ENCODE data around the gene CFAP74. TPM values are rescaled to one million over a fixed set of nuclear protein-coding genes. Genes with fewer than 3 reads are reported as not detected.

Gene CFAP74
- total and polyA plus RNA-seq, 2 of the 4 experiments (the other 2 are of a cell fraction): not detected

- no peak overlapping the region for H3K18ac ChIP-seq (ENCODE audit: low read depth, low read length)
- no peak overlapping the region for H4K5ac ChIP-seq (ENCODE audit: low read depth, low read length)
- H2AK5ac ChIP-seq (ENCODE audit: low read depth, low read length): no peak overlapping the region
- WGBS, 2 experiments (ENCODE audit: extremely low coverage in 2 of 2, insufficient read length in 1 of 2): 69% methylated on average over 17 of the region's 22 CpGs; no CpG with 5 or more reads in 1 of the 2 experiments
- no peak overlapping the region for H3K4me3 ChIP-seq (ENCODE audit: insufficient read depth, low read depth, low read length)
- no peak overlapping the region for H3K27ac ChIP-seq (ENCODE audit: insufficient read depth, low read length)
- H3K4me1 ChIP-seq (ENCODE audit: control insufficient read depth, insufficient read depth, low read length): no peaks in the 10 kb centered on the region
- H2BK120ac ChIP-seq (ENCODE audit: low read depth, low read length): no peak overlapping the region
- ATAC-seq (ENCODE audit: low read depth) (no peak), DNase-seq (no peak)
- in situ Hi-C loops (cut with MboI; ENCODE audit: low sequenced_read_pairs) (loop anchor here (25.0 kb wide), 1 partner anchor 387 kb away; no protein-coding TSS in a partner anchor), dilution Hi-C loops (cut with HindIII; ENCODE audit: low sequenced_read_pairs, unreplicated experiment) (no loop called here), intact Hi-C loops (cut with micrococcal nuclease) (no loop called here)
- no peak overlapping the region for H2AFZ ChIP-seq (replicated peaks; ENCODE audit: low read length, poor library complexity)
- TF ChIP-seq RFX5 (IDR thresholded peaks at IDR 0.05; ENCODE audit: low read depth, low read length) (no peak), SMC3 (IDR thresholded peaks at IDR 0.05; ENCODE audit: low read depth, low read length) (no peak), FOS (IDR thresholded peaks at IDR 0.05; ENCODE audit: low read depth, low read length) (no peak), CEBPB (IDR thresholded peaks at IDR 0.05; ENCODE audit: low read depth, low read length) (no peak), MAZ (IDR thresholded peaks at IDR 0.05; ENCODE audit: borderline replicate concordance, low read depth, low read length) (no peak), MAFK (IDR thresholded peaks at IDR 0.05; ENCODE audit: low read depth, low read length) (no peak), POLR2A (IDR thresholded peaks at IDR 0.05; ENCODE audit: low read depth, low read length) (no peak), NFE2L2 (IDR thresholded peaks at IDR 0.05; ENCODE audit: low read depth, low read length) (no peak), CHD1 (IDR thresholded peaks at IDR 0.05; ENCODE audit: low read depth, low read length) (no peak), CTCF (conservative IDR thresholded peaks at IDR 0.05; ENCODE audit: low read depth, low read length) (no peak), RCOR1 (IDR thresholded peaks at IDR 0.05; ENCODE audit: insufficient replicate concordance, low read length) (no peak), BHLHE40 (IDR thresholded peaks at IDR 0.05; ENCODE audit: low read depth, low read length) (no peak), USF2 (IDR thresholded peaks at IDR 0.05; ENCODE audit: low read depth, low read length) (no peak), RAD21 (IDR thresholded peaks at IDR 0.05; ENCODE audit: low read length) (no peak)
- TF ChIP-seq, protein P1, sequence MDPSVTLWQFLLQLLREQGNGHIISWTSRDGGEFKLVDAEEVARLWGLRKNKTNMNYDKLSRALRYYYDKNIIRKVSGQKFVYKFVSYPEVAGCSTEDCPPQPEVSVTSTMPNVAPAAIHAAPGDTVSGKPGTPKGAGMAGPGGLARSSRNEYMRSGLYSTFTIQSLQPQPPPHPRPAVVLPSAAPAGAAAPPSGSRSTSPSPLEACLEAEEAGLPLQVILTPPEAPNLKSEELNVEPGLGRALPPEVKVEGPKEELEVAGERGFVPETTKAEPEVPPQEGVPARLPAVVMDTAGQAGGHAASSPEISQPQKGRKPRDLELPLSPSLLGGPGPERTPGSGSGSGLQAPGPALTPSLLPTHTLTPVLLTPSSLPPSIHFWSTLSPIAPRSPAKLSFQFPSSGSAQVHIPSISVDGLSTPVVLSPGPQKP (IDR thresholded peaks at IDR 0.05; ENCODE audit: borderline replicate concordance, low read depth, low read length): no peak
- H3K36me3 ChIP-seq (ENCODE audit: control insufficient read depth, insufficient read depth, low read length): no peaks in the 10 kb centered on the region
- BruUV-seq (replicated peaks): no TSS peak
- H3K56ac ChIP-seq (ENCODE audit: extremely low read depth, insufficient read depth, low read length): no peak overlapping the region
- H3K79me1 ChIP-seq (ENCODE audit: low read depth in 1 of 2, low read length in 2 of 2): no peaks in the 10 kb centered on the region
- H3K23ac ChIP-seq (ENCODE audit: low read depth, low read length): no peak overlapping the region
- H2AK9ac ChIP-seq (replicated peaks; ENCODE audit: low read depth, low read length, poor library complexity): no peak overlapping the region
- no peak overlapping the region for H2BK15ac ChIP-seq (ENCODE audit: low read depth, low read length)
- no peak overlapping the region for H3K14ac ChIP-seq (replicated peaks; ENCODE audit: low read depth, low read length)
- H3K9me1 ChIP-seq (ENCODE audit: insufficient read depth, low read length): no peaks in the 10 kb centered on the region
- H3K9ac ChIP-seq (ENCODE audit: low read depth, low read length): no peak overlapping the region
- peaks cover 17% of the 10 kb centered on the region; the same call in 1 of the 2 replicates for H3K27me3 ChIP-seq (ENCODE audit: control insufficient read depth, insufficient read depth, low read length)
- no peak overlapping the region for H2BK20ac ChIP-seq (ENCODE audit: low read depth, low read length)
- H2BK5ac ChIP-seq (ENCODE audit: low read depth, low read length, poor library complexity, severe bottlenecking): no peak overlapping the region
- H4K91ac ChIP-seq (ENCODE audit: insufficient read depth, low read depth, low read length): no peak overlapping the region
- H3K4ac ChIP-seq (ENCODE audit: low read depth, low read length): no peak overlapping the region
- H4K20me1 ChIP-seq (ENCODE audit: insufficient read depth, low read length): 0 out of 2 replicates have a peak, but pooled peaks cover 6% of the 10 kb centered on the region
- no peak overlapping the region for H4K8ac ChIP-seq (ENCODE audit: low read depth in 2 of 2, low read length in 2 of 2)
- ChIA-PET CTCF (no interaction called here), POLR2A (ENCODE audit: unreplicated experiment) (no interaction called here)
- H3K9me3 ChIP-seq (ENCODE audit: control insufficient read depth, insufficient read depth, low read length): peaks cover 4% of the 10 kb centered on the region; the same call in 1 of the 2 replicates
- no peak overlapping the region for H3K4me2 ChIP-seq (ENCODE audit: low read depth, low read length)
These were observed 28.8 kb downstream of the CFAP74 start for GRCh38 chr1:1974834-1975233.
